HepG2 (cell line): Measurements from ENCODE around the gene RTEL1. TPM values are rescaled to one million over a fixed set of nuclear protein-coding genes. Genes with fewer than 3 reads are reported as not detected.

ENCODE experiments used
- ATAC-seq: fragments of 200-7000 bp; cut with Tn5 transposase; 3 replicates; pipeline ENCODE4 v1.9.1; 2020; ENCODE audit warnings: mild to moderate bottlenecking, moderate library complexity
- BruUV-seq: library from RNA; stranded (reverse); fragments of 400-500 nt; replicated peaks from 2 replicates; lab custom pipeline; 2021; lab: Mats Ljungman, UMichigan
- CTCF ChIA-PET: fragments of 300-600 bp; formaldehyde crosslinking; extraction: SDS; loops from one replicate; lab custom pipeline; 2021; ENCODE audit warnings: low total read pairs, inconsistent platforms, low intra/inter-chr PET ratio; lab: Yijun Ruan, JAX
- POLR2A ChIA-PET: fragments of 350-600 bp; sonication (Branson Sonifier 250); formaldehyde crosslinking; loops from one replicate; lab custom pipeline; 2020; ENCODE audit warnings: antibody characterized with exemption, inconsistent platforms; lab: Yijun Ruan, JAX
- DNase-seq: peaks from one replicate; pipeline ENCODE4 v3.0.0-alpha.2; 2015; ENCODE audit warnings: low spot score
- FAIRE-seq: peaks from 3 replicates; lab custom pipeline; 2011; peaks lifted over from hg19 to GRCh38; lab: Jason Lieb, UNC
- H2AFZ ChIP-seq: one replicate; pipeline ENCODE4 v1.6.1; 2011; ENCODE audit warnings: low read length, inconsistent platforms
- H3K27ac ChIP-seq: fragments of 300-600 bp; 3 replicates; pipeline ENCODE4 v1.8.0; 2011; ENCODE audit warnings: mixed run types, mild to moderate bottlenecking, mixed read lengths, low read length, inconsistent platforms; ENCODE audit not compliant: insufficient read depth; ENCODE audit errors: extremely low read length
- H3K27me3 ChIP-seq, 2 experiments: fragments of 200-600 bp in 1 of 2; 2 replicates in 1 of 2; 3 replicates in 1 of 2; pipeline versions ENCODE4 v1.6.0 to v1.8.0; 2011; ENCODE audit warnings: low read length in 2 of 2, mild to moderate bottlenecking in 2 of 2, moderate library complexity in 2 of 2, inconsistent platforms in 1 of 2; ENCODE audit not compliant: insufficient read depth in 2 of 2, control insufficient read depth in 1 of 2
- H3K36me3 ChIP-seq, 2 experiments: fragments of 200-600 bp in 1 of 2; replicated peaks in 1 of 2; 2 replicates in 1 of 2; 3 replicates in 1 of 2; pipeline versions ENCODE4 v1.5.1 to v1.8.0; 2011; ENCODE audit warnings: low read length in 2 of 2, inconsistent platforms in 1 of 2; ENCODE audit not compliant: insufficient read depth in 2 of 2, control insufficient read depth in 1 of 2
- H3K4me1 ChIP-seq: 2 replicates; pipeline ENCODE4 v1.5.1; 2012; ENCODE audit warnings: low read length, inconsistent platforms; ENCODE audit not compliant: insufficient read depth
- H3K4me2 ChIP-seq: 2 replicates; pipeline ENCODE4 v1.6.0; 2011; ENCODE audit warnings: low read depth, low read length, inconsistent platforms
- H3K4me3 ChIP-seq, 3 experiments: fragments of 200-600 bp in 1 of 3; sonication (generic), shearing (Covaris generic) in 1 of 3; replicated peaks in 1 of 3; 2 replicates each; pipeline ENCODE4 v1.5.1; 2011 to 2016; ENCODE audit warnings: low read length in 3 of 3, inconsistent platforms in 2 of 3, low read depth in 2 of 3, mild to moderate bottlenecking in 2 of 3, control low read depth in 1 of 3, mixed read lengths in 1 of 3; ENCODE audit not compliant: insufficient read depth in 1 of 3
- H3K79me2 ChIP-seq: one replicate; pipeline ENCODE4 v1.6.1; 2011; ENCODE audit warnings: low read length, inconsistent platforms; ENCODE audit not compliant: insufficient read depth
- H3K9ac ChIP-seq: 2 replicates; pipeline ENCODE4 v1.6.0; 2011; ENCODE audit warnings: mild to moderate bottlenecking, low read depth, low read length, inconsistent platforms; ENCODE audit not compliant: insufficient read depth
- H3K9me3 ChIP-seq: 2 replicates; pipeline ENCODE4 v1.5.1; 2012; ENCODE audit warnings: mild to moderate bottlenecking, low read length
- H4K20me1 ChIP-seq: 2 replicates; pipeline ENCODE4 v1.6.0; 2011; ENCODE audit warnings: inconsistent platforms, mild to moderate bottlenecking, low read length, moderate library complexity; ENCODE audit not compliant: insufficient read depth
- AGO1 ChIP-seq: fragments of 200-400 bp; formaldehyde crosslinking; IDR thresholded peaks from 2 replicates; pipeline ENCODE4 v1.6.1; 2017; ENCODE audit warnings: mild to moderate bottlenecking, low read depth, low read length, moderate library complexity; ENCODE audit not compliant: poor library complexity, severe bottlenecking
- AGO2 ChIP-seq: fragments of 200-400 bp; formaldehyde crosslinking; optimal IDR thresholded peaks from 2 replicates; pipeline ENCODE3; 2017; ENCODE audit warnings: mild to moderate bottlenecking, low read depth, low read length, moderate library complexity
- MTA1 ChIP-seq: sonication (generic); formaldehyde crosslinking; IDR thresholded peaks from 2 replicates; pipeline ENCODE4 v1.4.0; 2020; ENCODE audit warnings: missing genetic modification reagents, mild to moderate bottlenecking, borderline replicate concordance
- NR0B2 ChIP-seq: sonication (generic); formaldehyde crosslinking; IDR thresholded peaks from 2 replicates; pipeline ENCODE4 v1.4.0; 2020; ENCODE audit warnings: mild to moderate bottlenecking, missing genetic modification reagents
- POLR2A ChIP-seq, 2 experiments: IDR thresholded peaks; 2 replicates each; pipeline ENCODE4 v1.6.1; 2011; ENCODE audit warnings: low read depth in 2 of 2, low read length in 2 of 2, mild to moderate bottlenecking in 1 of 2, moderate library complexity in 1 of 2; ENCODE audit not compliant: insufficient read depth in 1 of 2
- RFXAP ChIP-seq: sonication (generic); formaldehyde crosslinking; IDR thresholded peaks from 2 replicates; pipeline ENCODE4 v1.4.0; 2020; ENCODE audit warnings: missing genetic modification reagents, borderline replicate concordance
- SRY ChIP-seq: sonication (generic); formaldehyde crosslinking; IDR thresholded peaks from 2 replicates; pipeline ENCODE4 v1.8.0; 2022; ENCODE audit warnings: mild to moderate bottlenecking, missing genetic modification reagents
- TAF1 ChIP-seq: sonication (generic); formaldehyde crosslinking; IDR thresholded peaks from 2 replicates; pipeline ENCODE4 v1.4.0; 2020; ENCODE audit warnings: missing genetic modification reagents
- TARDBP ChIP-seq: sonication (generic); formaldehyde crosslinking; IDR thresholded peaks from 2 replicates; pipeline ENCODE4 v1.8.0; 2022; ENCODE audit warnings: mild to moderate bottlenecking, missing genetic modification reagents
- ZBTB43 ChIP-seq: sonication (generic); formaldehyde crosslinking; conservative IDR thresholded peaks from 2 replicates; pipeline ENCODE4 v1.4.0; 2020; ENCODE audit warnings: missing genetic modification reagents
- ZFP91 ChIP-seq: sonication (generic); formaldehyde crosslinking; IDR thresholded peaks from 2 replicates; pipeline ENCODE4 v1.9.0; 2022; ENCODE audit warnings: missing genetic modification reagents, mild to moderate bottlenecking, borderline replicate concordance
- ZFX ChIP-seq: sonication (generic); formaldehyde crosslinking; IDR thresholded peaks from 2 replicates; pipeline ENCODE4 v1.4.0; 2020; ENCODE audit warnings: mild to moderate bottlenecking, low read depth, missing genetic modification reagents, moderate library complexity
- ZNF207 ChIP-seq: fragments of 450-650 bp; IDR thresholded peaks from 2 replicates; pipeline ENCODE4 v1.6.1; 2016; ENCODE audit warnings: antibody characterized with exemption, borderline replicate concordance
- ZNF343 ChIP-seq: sonication (generic); formaldehyde crosslinking; IDR thresholded peaks from 2 replicates; pipeline ENCODE4 v1.4.0; 2020; ENCODE audit warnings: mild to moderate bottlenecking, missing genetic modification reagents
- ZNF672 ChIP-seq: sonication (generic); formaldehyde crosslinking; IDR thresholded peaks from 2 replicates; pipeline ENCODE4 v1.8.1; 2022; ENCODE audit warnings: missing genetic modification reagents
- ZNF780A ChIP-seq: sonication (generic); formaldehyde crosslinking; IDR thresholded peaks from 2 replicates; pipeline ENCODE4 v1.8.0; 2022; ENCODE audit warnings: mild to moderate bottlenecking, missing genetic modification reagents, moderate library complexity
- ZSCAN22 ChIP-seq: sonication (generic); formaldehyde crosslinking; IDR thresholded peaks from 2 replicates; pipeline ENCODE4 v1.4.0; 2020; ENCODE audit warnings: mild to moderate bottlenecking, missing genetic modification reagents
- WGBS: methylation state at CpG from one replicate; pipeline ENCODE4 v1.1.6; 2017; ENCODE audit warnings: low lambda C conversion rate; 5-methylcytosine and 5-hydroxymethylcytosine counted together
- in situ Hi-C: cut with HindIII; loops from 2 replicates; pipeline ENCODE4 v1.10.0; 2017; ENCODE audit warnings: low pct_unique_long_range_greater_than_20kb; ENCODE audit not compliant: extremely low pct_ligation_motif_present
- intact Hi-C: fragments of 100-400 bp; cut with micrococcal nuclease; formaldehyde crosslinking; loops from one replicate; pipeline ENCODE4 v1.10.0; 2022; ENCODE audit not compliant: unreplicated experiment
- polyA plus RNA-seq, 8 experiments: library from polyadenylated mRNA; depleted of rRNA in 3 of 8; stranded (reverse) in 7 of 8; unstranded in 1 of 8; fragments of >200 nt; fragmentation: Illumina TruSeq in 4 of 8; extraction: Trizol in 4 of 8; gene quantifications; 2 replicates each; pipeline versions ENCODE4 v1.2.1 to v1.2.3, GENCODE V29; 2011 to 2016; ENCODE audit warnings: low read depth in 4 of 8, missing spikeins in 1 of 8, mixed read lengths in 1 of 8; ENCODE audit not compliant: insufficient read depth in 1 of 8
- total RNA-seq, 5 experiments: library from RNA; depleted of rRNA; stranded (reverse); fragments of >200 nt; fragmentation: Illumina TruSeq; extraction: Trizol; gene quantifications; 2 replicates each; pipeline ENCODE4 v1.2.3, GENCODE V29; 2016; ENCODE audit warnings: low read depth in 1 of 5

The RTEL1 gene
- total and polyA plus RNA-seq, 2 of the 13 experiments (the other 11 are each of a cell fraction or from before 2014, with no cell fraction given), result 21.8 to 36.4 TPM

GRCh38 chr20:63732118-63733095 is 74.3 kb downstream of the RTEL1 start (continued):
- TF ChIP-seq ZBTB43 (CRISPR knock-in tag) (no peak), ZNF343 (CRISPR knock-in tag) (no peak), ZNF207 (peak; percentile 97), ZSCAN22 (CRISPR knock-in tag) (no peak), POLR2A (IDR thresholded peaks at IDR 0.05; ENCODE audit: insufficient read depth in 1 of 2, low read depth in 2 of 2, low read length in 2 of 2) (peak in 1 of 2 experiments; percentile 46; a peak in 1 of 4 replicates)

GRCh38 chr20:63733117-63733516 is 75.0 kb downstream of the RTEL1 start:
- Histone ChIP-seq H3K4me3 (no peak overlapping the region), H3K27me3 (no peaks in the 10 kb centered on the region), H3K36me3 (peaks cover 30 to 47% of the 10 kb centered on the region in 2 experiments), H4K20me1 (no peaks in the 10 kb centered on the region), H3K4me1 (peaks cover 51% of the 10 kb centered on the region), H3K9ac (no peak overlapping the region), H3K9me3 (no peaks in the 10 kb centered on the region), H3K4me2 (no peak overlapping the region), H2AFZ (no peak overlapping the region), H3K27ac (peak overlapping the region; percentile 93), H3K79me2 (peaks cover 33% of the 10 kb centered on the region)
- no TSS peak for BruUV-seq
- ChIA-PET POLR2A (interaction anchor here (2.7 to 7.3 kb wide), 2 partner anchors 11 to 25 kb away, joined by 9 to 190 read pairs; partner anchors contain the start of genes ARFRP1 and ZGPAT), CTCF (no interaction called here)
- ATAC-seq (no peak), DNase-seq (no peak), FAIRE-seq (no peak)
- intact Hi-C loops (no loop called here), in situ Hi-C loops (no loop called here)
- 95% methylated on average over 10 of the region's 13 CpGs for WGBS
- TF ChIP-seq ZFP91 (peak; percentile 55; the same call in 1 of the 2 replicates), ZNF780A (CRISPR knock-in tag) (0 out of 2 replicates have a peak, but pooled peaks have one; percentile 2), MTA1 (peak; percentile 38; the same call in 1 of the 2 replicates), SRY (CRISPR knock-in tag) (0 out of 2 replicates have a peak, but pooled peaks have one; percentile 15), TAF1 (CRISPR knock-in tag) (0 out of 2 replicates have a peak, but pooled peaks have one; percentile 0), ZNF672 (CRISPR knock-in tag) (0 out of 2 replicates have a peak, but pooled peaks have one; percentile 5), TARDBP (CRISPR knock-in tag) (0 out of 2 replicates have a peak, but pooled peaks have one; percentile 41), NR0B2 (CRISPR knock-in tag) (no peak), AGO2 (peak; percentile 96), AGO1 (peak; percentile 95), ZFX (CRISPR knock-in tag) (0 out of 2 replicates have a peak, but pooled peaks have one; percentile 1), RFXAP (CRISPR knock-in tag) (no peak), POLR2A (IDR thresholded peaks at IDR 0.05; ENCODE audit: insufficient read depth in 1 of 2, low read depth in 2 of 2, low read length in 2 of 2) (peak in 1 of 2 experiments; percentile 17; a peak in 1 of 4 replicates)
